Activated naive CD4-positive, alpha-beta T cell treated with anti-CD3 and anti-CD28 coated beads for 36 hours (primary cell): ENCODE data around the gene ADAMTS3. TPM values are rescaled to one million over a fixed set of nuclear protein-coding genes. Genes with fewer than 3 reads are reported as not detected.

Experiments used
- CTCF ChIA-PET: fragments of 350-600 bp; sonication (Branson Sonifier 250); formaldehyde crosslinking; loops from one replicate; lab custom pipeline; 2021; ENCODE audit warnings: antibody characterized with exemption; lab: Charles Lee
- DNase-seq: peaks from one replicate; pipeline ENCODE4 v3.0.0-alpha.2; 2020
- H3K27ac Mint-ChIP-seq: one replicate; pipeline ENCODE4 v1.8.0; 2021; ENCODE audit warnings: mild to moderate bottlenecking, mixed read lengths
- H3K27me3 Mint-ChIP-seq: one replicate; pipeline ENCODE4 v1.8.0; 2021; ENCODE audit warnings: low read depth, mixed read lengths
- H3K36me3 Mint-ChIP-seq: one replicate; pipeline ENCODE4 v1.8.0; 2021; ENCODE audit warnings: low read depth, mixed read lengths
- H3K4me1 Mint-ChIP-seq: one replicate; pipeline ENCODE4 v1.8.0; 2021; ENCODE audit warnings: low read depth, mixed read lengths
- H3K4me3 Mint-ChIP-seq: one replicate; pipeline ENCODE4 v1.8.0; 2021; ENCODE audit warnings: mild to moderate bottlenecking, moderate library complexity, mixed read lengths
- H3K9me3 Mint-ChIP-seq: one replicate; pipeline ENCODE4 v1.8.0; 2021; ENCODE audit warnings: mixed read lengths
- intact Hi-C: fragments of 100-400 bp; cut with micrococcal nuclease; formaldehyde crosslinking; loops from one replicate; pipeline ENCODE4 v1.15.1; 2023
- total RNA-seq, 2 experiments: library from RNA; stranded (reverse); gene quantifications; one replicate each; pipeline ENCODE4 v1.2.3, GENCODE V29; 2021

The ADAMTS3 gene
- total RNA-seq, 2 experiments from 2014 or later: not detected

- Mint-ChIP-seq H3K27ac (no peak overlapping the region), H3K4me3 (no peak overlapping the region), H3K4me1 (no peaks in the 10 kb centered on the region), H3K27me3 (peaks cover 15% of the 10 kb centered on the region), H3K36me3 (no peaks in the 10 kb centered on the region), H3K9me3 (no peaks in the 10 kb centered on the region)
- CTCF ChIA-PET: no interaction called here
- no peak for DNase-seq
- intact Hi-C loops: no loop called here
These were observed 278.3 kb downstream of the ADAMTS3 start for GRCh38 chr4:72290737-72291136.

- H3K27ac Mint-ChIP-seq: no peak overlapping the region
These were observed 282.1 kb downstream of the ADAMTS3 start for GRCh38 chr4:72286910-72287309.

GRCh38 chr4:72286185-72286584 lies 282.8 kb downstream of the ADAMTS3 start:
- no peak overlapping the region for H3K4me3 Mint-ChIP-seq
- CTCF ChIA-PET: interaction anchor here (0.5 to 2.2 kb wide), 4 partner anchors 16 to 776 kb away, joined by 3 to 6 read pairs (median 3); no protein-coding TSS in a partner anchor
- H3K27ac Mint-ChIP-seq: no peak overlapping the region

More at GRCh38 chr4:72286910-72287309, 282.1 kb downstream of the ADAMTS3 start:
- DNase-seq: no peak
- intact Hi-C loops: loop anchor here (5.0 kb wide), 2 partner anchors 555 to 1685 kb away; no protein-coding TSS in a partner anchor
- Mint-ChIP-seq H3K36me3 (no peaks in the 10 kb centered on the region), H3K4me3 (no peak overlapping the region), H3K4me1 (no peaks in the 10 kb centered on the region), H3K9me3 (no peaks in the 10 kb centered on the region), H3K27me3 (peaks cover 9% of the 10 kb centered on the region)
- CTCF ChIA-PET: interaction anchor here (2.2 kb wide), 1 partner anchor 15 kb away, joined by 6 read pairs; no protein-coding TSS in a partner anchor

GRCh38 chr4:72283357-72283756 lies 285.7 kb downstream of the ADAMTS3 start:
- CTCF ChIA-PET: no interaction called here
- intact Hi-C loops: no loop called here
- no peak for DNase-seq
- Mint-ChIP-seq H3K27ac (no peak overlapping the region), H3K4me1 (no peaks in the 10 kb centered on the region), H3K9me3 (no peaks in the 10 kb centered on the region), H3K4me3 (no peak overlapping the region), H3K27me3 (peaks cover 11% of the 10 kb centered on the region), H3K36me3 (no peaks in the 10 kb centered on the region)

More at GRCh38 chr4:72286185-72286584, 282.8 kb downstream of the ADAMTS3 start:
- Mint-ChIP-seq H3K4me1 (no peaks in the 10 kb centered on the region), H3K27me3 (peaks cover 11% of the 10 kb centered on the region), H3K9me3 (no peaks in the 10 kb centered on the region), H3K36me3 (no peaks in the 10 kb centered on the region)
- DNase-seq: no peak
- intact Hi-C loops: loop anchor here (5.0 kb wide), 2 partner anchors 554 to 1684 kb away; no protein-coding TSS in a partner anchor

GRCh38 chr4:72280252-72280651 lies 288.8 kb downstream of the ADAMTS3 start:
- intact Hi-C loops: no loop called here
- Mint-ChIP-seq H3K27me3 (peaks cover 6% of the 10 kb centered on the region), H3K27ac (no peak overlapping the region), H3K36me3 (no peaks in the 10 kb centered on the region), H3K4me1 (no peaks in the 10 kb centered on the region), H3K9me3 (no peaks in the 10 kb centered on the region), H3K4me3 (no peak overlapping the region)
- CTCF ChIA-PET: interaction anchor here (0.6 kb wide), 1 partner anchor 219 kb away, joined by 3 read pairs; no protein-coding TSS in a partner anchor
- DNase-seq: no peak

GRCh38 chr4:72275381-72275780 lies 293.6 kb downstream of the ADAMTS3 start:
- peaks cover 2% of the 10 kb centered on the region for H3K9me3 Mint-ChIP-seq
- H3K27ac Mint-ChIP-seq: no peak overlapping the region
- H3K4me3 Mint-ChIP-seq: no peak overlapping the region
- intact Hi-C loops: no loop called here
- CTCF ChIA-PET: no interaction called here
- H3K36me3 Mint-ChIP-seq: no peaks in the 10 kb centered on the region
- no peak for DNase-seq
- H3K4me1 Mint-ChIP-seq: no peaks in the 10 kb centered on the region
- no peaks in the 10 kb centered on the region for H3K27me3 Mint-ChIP-seq

GRCh38 chr4:72274251-72274650 lies 294.8 kb downstream of the ADAMTS3 start:
- intact Hi-C loops: no loop called here
- Mint-ChIP-seq H3K4me3 (no peak overlapping the region), H3K27me3 (no peaks in the 10 kb centered on the region), H3K27ac (no peak overlapping the region), H3K9me3 (peaks cover 2% of the 10 kb centered on the region), H3K36me3 (no peaks in the 10 kb centered on the region), H3K4me1 (no peaks in the 10 kb centered on the region)
- CTCF ChIA-PET: no interaction called here
- no peak for DNase-seq

- no peaks in the 10 kb centered on the region for H3K27me3 Mint-ChIP-seq
- no peak overlapping the region for H3K4me3 Mint-ChIP-seq
- intact Hi-C loops: no loop called here
- no peak overlapping the region for H3K27ac Mint-ChIP-seq
- no peaks in the 10 kb centered on the region for H3K36me3 Mint-ChIP-seq
- CTCF ChIA-PET: no interaction called here
- DNase-seq: no peak
- peaks cover 3% of the 10 kb centered on the region for H3K9me3 Mint-ChIP-seq
- no peaks in the 10 kb centered on the region for H3K4me1 Mint-ChIP-seq
These were observed 313.8 kb downstream of the ADAMTS3 start for GRCh38 chr4:72255269-72255668.

GRCh38 chr4:72243641-72244040 lies 325.4 kb downstream of the ADAMTS3 start:
- H3K27ac Mint-ChIP-seq: no peak overlapping the region
- intact Hi-C loops: no loop called here
- no peaks in the 10 kb centered on the region for H3K4me1 Mint-ChIP-seq
- CTCF ChIA-PET: interaction anchor here (0.6 kb wide), 1 partner anchor 664 kb away, joined by 3 read pairs; no protein-coding TSS in a partner anchor
- H3K27me3 Mint-ChIP-seq: no peaks in the 10 kb centered on the region
- no peaks in the 10 kb centered on the region for H3K36me3 Mint-ChIP-seq
- no peak for DNase-seq
- no peaks in the 10 kb centered on the region for H3K9me3 Mint-ChIP-seq
- no peak overlapping the region for H3K4me3 Mint-ChIP-seq

GRCh38 chr4:72239487-72240116 lies 329.4 kb downstream of the ADAMTS3 start:
- CTCF ChIA-PET: no interaction called here
- no peaks in the 10 kb centered on the region for H3K4me1 Mint-ChIP-seq
- H3K27ac Mint-ChIP-seq: no peak overlapping the region
- DNase-seq: no peak
- H3K9me3 Mint-ChIP-seq: peaks cover 2% of the 10 kb centered on the region
- H3K4me3 Mint-ChIP-seq: no peak overlapping the region
- no peaks in the 10 kb centered on the region for H3K36me3 Mint-ChIP-seq
- intact Hi-C loops: no loop called here
- no peaks in the 10 kb centered on the region for H3K27me3 Mint-ChIP-seq
